Upper lobe of left lung (tissue), 6 donors: ENCODE measurements around the gene TNFAIP8. TPM values are rescaled to one million over a fixed set of nuclear protein-coding genes. Genes with fewer than 3 reads are reported as not detected.

Experiments used
- ATAC-seq, 2 donors: fragments of 200-7000 bp; cut with Tn5 transposase; one replicate each; pipeline ENCODE4 v1.9.1; 2022; ENCODE audit warnings: mild to moderate bottlenecking in 2 of 2, moderate library complexity in 2 of 2; ENCODE audit not compliant: low FRiP score in 2 of 2
- DNase-seq, 2 donors: peaks; one replicate each; pipeline ENCODE4 v3.0.0-alpha.2; 2019 to 2020
- H3K27ac ChIP-seq, 4 donors: fragments of 200-600 bp; sonication (generic); one replicate each; pipeline ENCODE4 v1.5.1; 2016 to 2019
- H3K27me3 ChIP-seq, 4 donors: fragments of 200-600 bp; sonication (generic); one replicate each; pipeline ENCODE4 v1.5.1; 2017 to 2019
- H3K36me3 ChIP-seq, 4 donors: fragments of 200-600 bp; sonication (generic); one replicate each; pipeline ENCODE4 v1.5.1; 2016 to 2019
- H3K4me1 ChIP-seq, 4 donors: fragments of 200-600 bp; sonication (generic); one replicate each; pipeline ENCODE4 v1.5.1; 2018 to 2019
- H3K4me3 ChIP-seq, 4 donors: fragments of 200-600 bp; sonication (generic); one replicate each; pipeline ENCODE4 v1.5.1; 2017 to 2019; ENCODE audit warnings: mild to moderate bottlenecking in 2 of 4, moderate library complexity in 1 of 4
- H3K9me3 ChIP-seq, 4 donors: fragments of 200-600 bp; sonication (generic); one replicate each; pipeline ENCODE4 v1.5.1; 2018 to 2019
- EP300 ChIP-seq, 4 donors: sonication (generic); formaldehyde crosslinking; IDR thresholded peaks; one replicate each; pipeline ENCODE4 v1.5.1; 2017; ENCODE audit warnings: antibody characterized with exemption in 4 of 4, control low read depth in 2 of 4
- POLR2A ChIP-seq, 4 donors: fragments of 450-650 bp; IDR thresholded peaks; one replicate each; pipeline ENCODE4 v1.5.1; 2016 to 2017; ENCODE audit warnings: antibody characterized with exemption in 4 of 4, mild to moderate bottlenecking in 2 of 4
- POLR2AphosphoS5 ChIP-seq, 2 donors: sonication (generic); formaldehyde crosslinking; IDR thresholded peaks; one replicate each; pipeline ENCODE4 v1.5.1; 2017; ENCODE audit warnings: antibody characterized with exemption in 2 of 2
- WGBS, 2 donors: methylation state at CpG; one replicate each; pipeline ENCODE4 v1.1.5; 2017 to 2018; 5-methylcytosine and 5-hydroxymethylcytosine counted together
- total RNA-seq, 6 donors: library from RNA; depleted of rRNA in 4 of 6; stranded (reverse); fragments of >200 nt in 4 of 6; gene quantifications; one replicate each; pipeline versions ENCODE4 v1.1.0 to v1.2.1, GENCODE V29; 2016 to 2021
- TF ChIP-seq, protein P1 (sequence below), 6 experiments: fragments of 450-650 bp in 4 of 6; fragments of 200-600 bp in 2 of 6; sonication (generic) in 2 of 6; IDR thresholded peaks; one replicate each; pipeline ENCODE4 v1.5.1; 2016 to 2019; ENCODE audit warnings: antibody characterized with exemption in 6 of 6
- donor health status: DM: no; HTN: no; CAD: no; lungs with moderate emphysema.
- donor health status: DM: no; HTN: yes; CAD: no; lungs with severe emphysema.

Gene TNFAIP8
- total RNA-seq, 6 donors from 2014 or later, result 14.7 to 33.2 (median 19.7) TPM

DNA sequence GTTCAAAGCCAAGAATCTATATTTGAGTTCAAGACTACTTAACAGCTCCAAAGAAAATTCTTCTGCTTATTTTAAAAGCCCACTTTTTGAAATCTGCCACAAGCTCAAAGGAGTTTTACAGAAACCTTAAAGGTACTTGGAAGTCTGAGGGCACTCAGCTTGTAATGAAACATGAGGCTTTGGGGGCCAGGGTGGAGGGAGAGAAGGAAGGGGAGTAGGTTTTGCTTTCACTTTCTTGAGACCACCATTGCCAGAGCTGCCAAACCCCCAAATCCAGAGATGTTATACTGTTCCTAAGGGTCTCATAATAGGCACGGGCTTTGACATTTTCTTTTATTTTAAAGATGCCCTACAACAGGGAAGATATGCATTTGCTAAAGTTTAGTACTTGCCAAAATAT, 42.6 kb upstream of the TNFAIP8 start:
- peak overlapping the region in 1 of 4 donors; percentile 40 for H3K27ac ChIP-seq
- peaks cover 9 to 24% (median 17%) of the 10 kb centered on the region in 4 donors for H3K4me1 ChIP-seq
- no peak for ATAC-seq
- TF ChIP-seq EP300 (IDR thresholded peaks at IDR 0.05), result no peak
- TF ChIP-seq, protein P1, sequence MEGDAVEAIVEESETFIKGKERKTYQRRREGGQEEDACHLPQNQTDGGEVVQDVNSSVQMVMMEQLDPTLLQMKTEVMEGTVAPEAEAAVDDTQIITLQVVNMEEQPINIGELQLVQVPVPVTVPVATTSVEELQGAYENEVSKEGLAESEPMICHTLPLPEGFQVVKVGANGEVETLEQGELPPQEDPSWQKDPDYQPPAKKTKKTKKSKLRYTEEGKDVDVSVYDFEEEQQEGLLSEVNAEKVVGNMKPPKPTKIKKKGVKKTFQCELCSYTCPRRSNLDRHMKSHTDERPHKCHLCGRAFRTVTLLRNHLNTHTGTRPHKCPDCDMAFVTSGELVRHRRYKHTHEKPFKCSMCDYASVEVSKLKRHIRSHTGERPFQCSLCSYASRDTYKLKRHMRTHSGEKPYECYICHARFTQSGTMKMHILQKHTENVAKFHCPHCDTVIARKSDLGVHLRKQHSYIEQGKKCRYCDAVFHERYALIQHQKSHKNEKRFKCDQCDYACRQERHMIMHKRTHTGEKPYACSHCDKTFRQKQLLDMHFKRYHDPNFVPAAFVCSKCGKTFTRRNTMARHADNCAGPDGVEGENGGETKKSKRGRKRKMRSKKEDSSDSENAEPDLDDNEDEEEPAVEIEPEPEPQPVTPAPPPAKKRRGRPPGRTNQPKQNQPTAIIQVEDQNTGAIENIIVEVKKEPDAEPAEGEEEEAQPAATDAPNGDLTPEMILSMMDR (IDR thresholded peaks at IDR 0.05), result no peak
- WGBS, 2 donors, result 68 to 75% methylated on average over 1 of the region's 1 CpG
- no peak overlapping the region for H3K4me3 ChIP-seq
- DNase-seq, result no peak
- no peaks in the 10 kb centered on the region for H3K9me3 ChIP-seq
- H3K36me3 ChIP-seq, result no peaks in the 10 kb centered on the region
- no peaks in the 10 kb centered on the region for H3K27me3 ChIP-seq

DNA sequence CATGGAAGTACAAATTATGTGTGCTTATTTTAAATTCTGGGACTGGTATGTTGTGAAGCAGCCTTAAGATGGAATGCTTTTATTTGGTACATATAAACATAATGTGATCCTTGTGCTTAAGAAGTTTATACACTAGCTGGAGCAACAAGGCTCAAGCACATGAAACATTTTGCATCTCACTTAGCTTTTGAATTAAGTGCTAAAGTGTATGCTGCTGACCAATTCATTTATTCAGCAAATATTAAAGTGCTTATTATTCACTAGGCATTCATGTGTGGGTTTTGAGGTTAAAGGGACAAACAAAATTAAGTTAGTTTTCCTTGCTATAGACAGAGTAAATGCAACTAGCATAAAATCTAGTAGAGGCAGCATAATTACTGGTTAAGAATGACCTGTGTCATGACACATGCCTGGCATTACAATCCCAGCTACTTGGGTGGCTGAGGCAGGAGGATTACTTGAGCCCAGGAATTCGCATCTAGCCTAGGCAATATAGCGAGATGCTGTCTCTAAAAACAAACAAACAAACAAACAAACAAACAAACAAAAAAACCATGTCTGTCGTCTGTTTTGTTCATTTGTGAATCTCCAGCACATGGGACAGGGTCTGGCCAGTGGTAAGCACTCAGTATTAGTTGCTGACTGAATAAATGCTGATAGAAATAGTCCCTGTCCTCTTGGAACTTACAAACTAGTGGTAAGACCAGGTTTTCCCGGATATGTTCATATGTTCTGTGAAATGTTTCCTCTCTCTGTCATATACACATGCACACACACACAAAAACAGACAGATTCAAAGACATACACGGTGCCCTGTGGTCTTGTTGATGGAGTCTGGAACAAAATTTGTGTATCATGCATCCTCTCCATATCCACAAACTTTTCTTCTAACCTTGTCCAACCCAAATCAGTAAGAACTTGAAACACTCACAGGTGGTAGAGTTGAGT, 41.9 kb upstream of the TNFAIP8 start:
- Histone ChIP-seq H3K36me3 (no peaks in the 10 kb centered on the region), H3K4me1 (peaks cover 3 to 17% (median 13%) of the 10 kb centered on the region in 4 donors), H3K27ac (peak overlapping the region in 1 of 4 donors; percentile 31), H3K27me3 (no peaks in the 10 kb centered on the region), H3K4me3 (no peak overlapping the region), H3K9me3 (no peaks in the 10 kb centered on the region)
- TF ChIP-seq, protein P1 (IDR thresholded peaks at IDR 0.05), result no peak
- 67 to 70% methylated on average over 5 of the region's 5 CpGs for WGBS, 2 donors
- DNase-seq (no peak), ATAC-seq (no peak)

DNA sequence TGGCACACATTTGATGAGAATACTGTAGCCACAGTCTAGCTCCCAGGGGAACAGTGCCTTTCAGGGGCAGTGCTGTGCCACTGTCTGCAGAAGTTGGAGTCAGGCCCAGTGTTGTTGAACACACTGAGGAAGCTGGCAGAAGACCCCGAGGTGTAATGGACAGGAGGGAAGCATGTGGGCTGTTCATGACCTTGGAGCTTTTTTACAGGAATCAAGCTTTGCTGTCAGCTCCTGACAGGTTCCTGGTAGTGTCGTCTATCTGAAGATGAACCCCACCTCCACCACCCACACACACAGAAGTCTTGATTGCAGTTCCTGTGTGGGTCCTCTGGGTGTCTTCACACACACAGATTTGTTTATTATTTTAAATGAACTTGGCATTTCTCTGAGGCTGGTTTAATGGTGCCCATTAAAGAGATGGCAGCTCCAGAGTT, 40.3 kb upstream of the TNFAIP8 start:
- Histone ChIP-seq H3K27me3 (no peaks in the 10 kb centered on the region), H3K9me3 (no peaks in the 10 kb centered on the region), H3K4me1 (peaks cover 3 to 9% (median 6%) of the 10 kb centered on the region in 4 donors), H3K4me3 (no peak overlapping the region), H3K27ac (no peak overlapping the region), H3K36me3 (no peaks in the 10 kb centered on the region)
- 31 to 47% methylated on average over 2 of the region's 2 CpGs for WGBS, 2 donors
- DNase-seq (no peak), ATAC-seq (peak; percentile 35 to 66)
- TF ChIP-seq, protein P1 (IDR thresholded peaks at IDR 0.05), result peak in 3 of 6 experiments; percentile 31 to 37 (median 36)
- TF ChIP-seq POLR2AphosphoS5 (IDR thresholded peaks at IDR 0.05) (no peak), POLR2A (IDR thresholded peaks at IDR 0.05) (no peak)

DNA sequence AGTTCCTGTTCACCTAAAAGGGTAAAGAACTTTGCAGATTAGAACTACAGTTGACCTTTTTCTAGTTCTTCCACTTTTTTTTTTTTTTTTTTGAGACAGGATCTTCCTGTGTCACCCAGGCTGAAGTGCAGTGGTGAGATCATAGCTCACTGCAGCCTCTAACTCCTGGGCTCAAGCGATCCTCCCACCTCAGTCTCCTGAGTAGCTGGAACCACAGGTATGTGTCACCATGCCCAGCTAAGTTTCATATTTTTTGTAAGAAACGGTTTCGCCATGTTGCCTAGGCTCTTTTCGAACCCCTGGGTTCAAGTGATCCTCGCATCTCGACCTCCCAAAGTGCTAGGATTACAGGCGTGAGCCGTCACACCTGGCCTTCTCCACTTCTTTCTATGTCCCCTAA, 39.7 kb upstream of the TNFAIP8 start:
- H3K27me3 ChIP-seq, result no peaks in the 10 kb centered on the region
- no peaks in the 10 kb centered on the region for H3K9me3 ChIP-seq
- TF ChIP-seq POLR2A (IDR thresholded peaks at IDR 0.05), result no peak
- TF ChIP-seq, protein P1 (IDR thresholded peaks at IDR 0.05), result no peak
- TF ChIP-seq EP300 (IDR thresholded peaks at IDR 0.05), result no peak
- no peak for TF ChIP-seq POLR2AphosphoS5 (IDR thresholded peaks at IDR 0.05)
- H3K4me3 ChIP-seq, result no peak overlapping the region
- H3K27ac ChIP-seq, result no peak overlapping the region
- WGBS, 2 donors, result 94 to 95% methylated on average over 8 of the region's 8 CpGs
- ATAC-seq (no peak), DNase-seq (no peak)
- H3K4me1 ChIP-seq, result peaks cover 3 to 9% (median 6%) of the 10 kb centered on the region in 4 donors
- H3K36me3 ChIP-seq, result no peaks in the 10 kb centered on the region

DNA sequence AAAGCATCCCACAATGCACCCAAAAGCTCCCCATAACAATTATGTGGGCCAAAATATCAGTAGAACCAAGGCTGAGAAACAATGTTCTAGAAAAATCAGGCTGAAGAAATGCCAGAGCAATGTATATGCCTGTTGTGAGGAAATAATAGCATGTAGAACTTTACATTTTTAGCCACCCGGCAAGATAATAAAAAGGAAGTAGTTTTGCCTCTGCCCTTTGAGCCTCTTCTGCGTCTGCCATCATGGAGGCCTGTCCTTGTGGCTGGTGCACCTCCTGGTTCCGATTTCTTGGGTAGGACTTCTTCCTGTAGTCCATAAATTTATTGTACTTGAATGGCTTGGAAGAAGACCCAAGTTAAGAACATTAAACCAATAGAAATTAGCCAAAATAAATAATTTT, 38.9 kb upstream of the TNFAIP8 start:
- TF ChIP-seq POLR2A (IDR thresholded peaks at IDR 0.05) (no peak), POLR2AphosphoS5 (IDR thresholded peaks at IDR 0.05) (no peak), EP300 (IDR thresholded peaks at IDR 0.05) (no peak)
- TF ChIP-seq, protein P1 (IDR thresholded peaks at IDR 0.05), result no peak

More for the DNA sequence above, 38.9 kb upstream of the TNFAIP8 start:
- Histone ChIP-seq H3K4me1 (peaks cover 3 to 9% (median 6%) of the 10 kb centered on the region in 4 donors), H3K4me3 (no peak overlapping the region), H3K27me3 (no peaks in the 10 kb centered on the region), H3K9me3 (no peaks in the 10 kb centered on the region), H3K27ac (no peak overlapping the region), H3K36me3 (no peaks in the 10 kb centered on the region)
- WGBS, 2 donors, result 80% methylated on average over 3 of the region's 3 CpGs
- ATAC-seq (no peak), DNase-seq (no peak)
